NCI-H146 (cell line): ENCODE results near the gene SEPTIN12.
"Not testable (repeated sequence)": the region's sequence is repeated elsewhere in the genome, so short reads cannot be mapped to it uniquely, and the experiment has no call there.

ENCODE experiments used
- DNase-seq: peaks from one replicate; lab custom pipeline; 2025; lab: John Stamatoyannopoulos, UW

Gene SEPTIN12

GRCh38 chr16:4802659-4803287 is 14.6 kb upstream of the SEPTIN12 start:
- DNase-seq = peak; percentile 97

DNA sequence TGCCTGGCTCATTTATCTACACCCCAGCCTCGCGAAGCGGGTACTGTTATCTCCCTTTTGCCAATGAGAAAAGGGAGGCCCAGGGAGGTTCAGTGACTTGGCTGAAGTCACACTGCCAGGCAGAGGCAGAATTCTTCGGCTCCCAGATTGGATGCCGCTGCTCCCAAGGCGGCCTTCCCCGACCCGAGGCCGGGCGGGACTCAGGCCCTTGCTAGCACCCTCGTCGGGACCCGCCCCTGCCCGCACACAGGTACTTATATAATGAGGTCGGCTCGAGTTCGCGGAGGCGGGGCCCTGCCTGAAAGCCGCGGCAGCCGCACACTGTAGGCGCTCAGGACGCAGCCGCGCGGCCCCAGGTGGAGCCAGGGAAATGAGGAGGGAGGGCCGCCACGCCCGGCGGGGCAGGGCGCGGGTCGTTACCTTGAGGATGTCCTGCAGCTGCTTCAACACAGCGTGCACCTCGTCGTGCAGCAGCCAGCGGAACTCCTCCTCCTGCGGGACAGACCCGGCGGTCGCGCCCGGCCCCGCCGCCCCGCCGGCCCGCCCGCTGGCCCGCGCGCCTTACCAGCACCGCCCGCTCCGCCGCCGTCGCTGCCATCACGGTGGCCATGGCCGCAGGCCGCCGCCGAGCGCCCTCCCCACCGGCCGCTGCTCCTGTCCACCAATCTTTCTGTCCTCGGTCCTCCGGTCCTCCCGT is 14.0 kb upstream of the SEPTIN12 start, which contains the start of gene ROGDI:
Gene ROGDI (minus strand): TSS at position 672 of the 697 bp plus-strand sequence. CDS start 62 bp downstream, at position 610.
- DNase-seq = peak; percentile 96

- DNase-seq = no peak
Observed at GRCh38 chr16:4801051-4801961, 13.2 kb upstream of the SEPTIN12 start.

DNA sequence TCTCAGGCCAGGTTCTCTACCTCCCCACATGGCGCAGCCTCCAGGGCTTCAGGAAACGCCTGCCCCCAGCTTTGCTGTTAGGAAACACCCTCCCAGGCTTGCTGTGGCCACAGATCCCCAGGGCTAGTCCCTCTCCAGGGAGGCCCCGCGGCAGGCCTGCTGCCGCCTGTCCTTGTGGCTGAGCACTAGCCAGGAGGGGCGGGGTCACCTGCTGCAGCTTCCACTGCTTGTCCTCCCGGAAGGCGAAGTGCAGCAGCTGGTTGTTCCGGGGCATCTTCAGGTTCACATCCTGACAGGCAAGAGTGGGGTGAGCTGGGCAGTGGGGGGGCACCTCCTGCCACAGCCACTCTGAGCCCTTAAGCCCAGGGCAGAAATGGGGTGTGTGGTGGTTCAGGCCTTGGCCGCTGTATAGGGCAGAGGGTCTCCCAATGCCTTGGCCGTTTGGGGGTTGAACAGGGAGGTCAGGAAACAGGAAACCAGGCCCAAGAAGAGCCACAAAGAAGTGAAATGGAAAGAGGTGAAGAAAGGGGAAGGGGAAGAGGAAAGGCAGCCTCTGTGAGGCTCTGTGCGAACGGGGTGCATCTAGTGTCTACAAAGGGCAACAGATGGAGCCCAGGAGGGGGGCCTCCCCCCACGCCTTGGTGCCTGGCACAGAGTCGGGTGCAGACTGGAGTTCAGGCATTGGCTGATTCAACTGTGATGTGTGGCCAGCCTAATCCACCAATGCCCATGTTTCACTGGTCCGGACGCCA is 12.3 kb upstream of the SEPTIN12 start:
- no peak for DNase-seq

- no peak for DNase-seq
Observed at GRCh38 chr16:4799171-4799855, 11.2 kb upstream of the SEPTIN12 start.

- DNase-seq = no peak
Observed at GRCh38 chr16:4798456-4798855, 10.3 kb upstream of the SEPTIN12 start.

GRCh38 chr16:4797805-4798252 is 9.7 kb upstream of the SEPTIN12 start:
- DNase-seq = no peak

DNA sequence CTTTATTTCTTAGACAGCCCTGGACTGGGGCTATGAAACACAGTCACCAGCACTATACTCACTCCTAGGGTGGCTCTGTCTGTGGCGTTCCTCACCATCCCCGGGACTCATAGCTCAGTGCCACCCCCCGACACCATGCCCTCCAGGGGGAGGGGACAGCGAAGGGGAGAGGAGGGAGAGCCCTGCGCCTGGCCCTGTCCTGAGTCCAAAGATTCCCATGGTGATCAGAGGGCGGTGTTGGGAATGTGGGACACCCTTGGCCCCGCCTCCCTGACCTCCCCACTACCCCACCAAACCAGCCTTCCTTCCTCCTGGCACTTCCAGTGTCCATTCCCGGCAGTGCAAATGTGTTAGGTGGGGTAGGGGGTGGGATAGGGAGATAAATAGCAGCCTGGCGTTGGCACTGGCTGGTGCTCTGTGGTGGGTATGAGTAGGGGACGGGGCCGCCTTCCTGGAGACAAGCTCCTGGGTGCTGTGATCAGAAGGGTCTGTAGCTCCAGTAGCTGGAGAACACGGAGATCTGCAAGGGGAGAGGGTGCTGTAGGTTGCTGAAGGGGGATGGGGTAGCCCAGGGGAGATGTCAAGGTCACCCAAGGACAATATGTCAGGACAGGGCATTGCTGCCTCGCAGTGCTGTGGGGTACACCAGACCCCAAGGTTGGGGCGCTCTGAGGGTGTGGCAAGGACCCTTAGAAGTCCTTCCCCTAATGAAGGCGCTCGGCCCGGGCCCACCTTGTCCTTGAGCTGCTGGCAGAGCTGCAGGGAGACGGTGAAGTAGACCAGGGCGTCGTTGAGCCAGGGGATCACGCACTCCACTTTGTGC is 9.0 kb upstream of the SEPTIN12 start:
- no peak for DNase-seq

DNA sequence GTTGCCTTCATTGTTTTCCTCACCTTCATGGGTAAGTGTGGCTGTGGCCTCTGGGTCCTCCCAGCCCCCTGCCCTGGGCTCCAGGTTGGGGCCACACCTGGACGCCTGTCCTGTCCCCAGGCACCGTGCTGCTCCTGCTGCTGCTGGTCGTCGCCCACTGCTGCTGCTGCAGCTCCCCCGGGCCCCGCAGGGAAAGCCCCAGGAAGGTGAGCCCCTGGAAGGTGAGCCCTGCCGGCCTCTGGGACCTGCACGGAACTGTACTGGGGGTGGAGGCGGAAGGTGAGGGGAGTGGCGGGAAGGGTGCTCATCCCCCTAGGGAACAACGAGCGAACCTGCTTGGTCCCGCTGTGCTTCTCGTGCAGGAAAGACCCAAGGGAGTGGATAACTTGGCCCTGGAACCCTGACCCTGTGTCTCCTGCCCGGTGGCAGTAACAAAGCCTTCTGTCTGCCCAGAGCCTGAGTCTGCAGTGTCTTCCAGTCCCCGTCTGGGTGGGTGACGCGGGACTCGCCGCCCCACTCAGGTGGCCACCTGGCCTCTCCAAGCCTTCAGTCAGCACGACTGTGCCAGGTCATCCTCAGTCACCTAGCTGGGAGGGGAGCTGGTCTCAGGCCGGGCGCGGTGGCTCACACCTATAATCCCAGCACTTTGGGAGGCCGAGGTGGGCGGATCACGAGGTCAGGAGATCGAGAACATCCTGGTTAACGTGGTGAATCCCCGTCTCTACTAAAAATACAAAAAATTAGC is 7.9 kb upstream of the SEPTIN12 start:
- DNase-seq = peak; percentile 64

GRCh38 chr16:4795181-4795827 is 7.2 kb upstream of the SEPTIN12 start, which contains the start of gene SMIM22:
TSS of gene SMIM22 (plus strand) at chr16:4795369. CDS start at chr16:4795735, 366 bp downstream.
- DNase-seq = peak; percentile 95

- no peak for DNase-seq
Observed at GRCh38 chr16:4792951-4793513, 4.9 kb upstream of the SEPTIN12 start.

GRCh38 chr16:4790871-4791270 is 2.7 kb upstream of the SEPTIN12 start:
- no peak for DNase-seq

- no peak for DNase-seq
Observed at GRCh38 chr16:4790261-4790660, 2.1 kb upstream of the SEPTIN12 start.

DNA sequence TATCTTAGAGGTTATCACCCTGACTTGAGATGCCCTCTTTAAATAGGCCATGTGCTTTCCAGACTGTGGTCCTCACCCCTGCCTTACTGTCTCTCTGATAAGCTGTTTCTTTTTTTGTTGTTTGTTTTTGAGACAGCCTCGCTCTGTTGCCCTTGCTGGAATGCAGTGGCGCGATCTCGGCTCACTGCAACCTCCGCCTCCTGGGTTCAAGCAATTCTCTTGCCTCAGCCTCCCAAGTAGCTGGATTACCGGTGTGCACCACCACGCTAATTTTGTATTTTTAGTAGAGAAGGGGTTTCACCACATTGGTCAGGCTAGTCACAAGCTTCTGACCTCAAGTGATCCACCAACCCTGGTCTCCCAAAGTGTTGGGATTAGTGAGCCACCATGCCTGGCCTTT is 765 bp upstream of the SEPTIN12 start:
- no peak for DNase-seq

GRCh38 chr16:4788489-4788889 is 344 bp upstream of the SEPTIN12 start:
- DNase-seq = no peak

GRCh38 chr16:4787068-4787467 is 1.1 kb downstream of the SEPTIN12 start:
- no peak for DNase-seq

- DNase-seq = no peak
Observed at GRCh38 chr16:4785758-4786433, 2.2 kb downstream of the SEPTIN12 start.

GRCh38 chr16:4784444-4784987 is 3.6 kb downstream of the SEPTIN12 start:
- DNase-seq = not testable (repeated sequence)
